Measurements from ENCODE around the gene NNMT. TPM values are rescaled to one million over a fixed set of nuclear protein-coding genes. Genes with fewer than 3 reads are reported as not detected.

NNMT gene
- total RNA-seq, 1 experiment from 2014 or later, result 2.4 TPM

GRCh38 chr11:114309517-114309916 is 13.3 kb downstream of the NNMT start:
- Mint-ChIP-seq H3K27ac (ENCODE audit: unreplicated experiment) (no peak overlapping the region), H3K27me3 (ENCODE audit: insufficient read depth, unreplicated experiment) (peaks cover 3% of the 10 kb centered on the region), H3K9me3 (ENCODE audit: unreplicated experiment) (no peaks in the 10 kb centered on the region), H3K36me3 (ENCODE audit: insufficient read depth, unreplicated experiment) (no peaks in the 10 kb centered on the region), H3K4me1 (ENCODE audit: low read depth, unreplicated experiment) (peaks cover 9% of the 10 kb centered on the region), H3K4me3 (ENCODE audit: unreplicated experiment) (no peak overlapping the region)
- ChIA-PET POLR2A (no interaction called here), CTCF (no interaction called here)
- DNase-seq, result no peak
- TF ChIP-seq, protein P1, sequence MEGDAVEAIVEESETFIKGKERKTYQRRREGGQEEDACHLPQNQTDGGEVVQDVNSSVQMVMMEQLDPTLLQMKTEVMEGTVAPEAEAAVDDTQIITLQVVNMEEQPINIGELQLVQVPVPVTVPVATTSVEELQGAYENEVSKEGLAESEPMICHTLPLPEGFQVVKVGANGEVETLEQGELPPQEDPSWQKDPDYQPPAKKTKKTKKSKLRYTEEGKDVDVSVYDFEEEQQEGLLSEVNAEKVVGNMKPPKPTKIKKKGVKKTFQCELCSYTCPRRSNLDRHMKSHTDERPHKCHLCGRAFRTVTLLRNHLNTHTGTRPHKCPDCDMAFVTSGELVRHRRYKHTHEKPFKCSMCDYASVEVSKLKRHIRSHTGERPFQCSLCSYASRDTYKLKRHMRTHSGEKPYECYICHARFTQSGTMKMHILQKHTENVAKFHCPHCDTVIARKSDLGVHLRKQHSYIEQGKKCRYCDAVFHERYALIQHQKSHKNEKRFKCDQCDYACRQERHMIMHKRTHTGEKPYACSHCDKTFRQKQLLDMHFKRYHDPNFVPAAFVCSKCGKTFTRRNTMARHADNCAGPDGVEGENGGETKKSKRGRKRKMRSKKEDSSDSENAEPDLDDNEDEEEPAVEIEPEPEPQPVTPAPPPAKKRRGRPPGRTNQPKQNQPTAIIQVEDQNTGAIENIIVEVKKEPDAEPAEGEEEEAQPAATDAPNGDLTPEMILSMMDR (IDR thresholded peaks at IDR 0.05; ENCODE audit: insufficient read depth in 1 of 2, low read depth in 1 of 2, low read length in 1 of 2, severe bottlenecking in 1 of 2, unreplicated experiment in 1 of 2), result no peak
- Histone ChIP-seq H3K9me3 (peaks cover 6% of the 10 kb centered on the region; the same call in 1 of the 2 replicates), H3K4me1 (peaks cover under 1% of the 10 kb centered on the region), H3K36me3 (ENCODE audit: control insufficient read depth, insufficient read depth, low read length) (no peaks in the 10 kb centered on the region), H3K4me3 (ENCODE audit: low read depth, low read length) (no peak overlapping the region), H3K27me3 (replicated peaks; ENCODE audit: control insufficient read depth, insufficient read depth, low read length) (no peaks in the 10 kb centered on the region)
- BruUV-seq (replicated peaks), result no TSS peak
- intact Hi-C loops (cut with micrococcal nuclease; ENCODE audit: unreplicated experiment), result no loop called here

GRCh38 chr11:114310095-114310494 is 13.9 kb downstream of the NNMT start:
- no peak overlapping the region for H3K4me3 ChIP-seq (ENCODE audit: low read depth, low read length)
- intact Hi-C loops (cut with micrococcal nuclease; ENCODE audit: unreplicated experiment), result no loop called here
- TF ChIP-seq, protein P1 (IDR thresholded peaks at IDR 0.05; ENCODE audit: insufficient read depth in 1 of 2, low read depth in 1 of 2, low read length in 1 of 2, severe bottlenecking in 1 of 2, unreplicated experiment in 1 of 2), result no peak
- no peaks in the 10 kb centered on the region for H3K27me3 ChIP-seq (replicated peaks; ENCODE audit: control insufficient read depth, insufficient read depth, low read length)
- H3K4me3 Mint-ChIP-seq (ENCODE audit: unreplicated experiment), result no peak overlapping the region
- peaks cover 8% of the 10 kb centered on the region for H3K4me1 Mint-ChIP-seq (ENCODE audit: low read depth, unreplicated experiment)
- no peaks in the 10 kb centered on the region for H3K36me3 Mint-ChIP-seq (ENCODE audit: insufficient read depth, unreplicated experiment)
- H3K27ac Mint-ChIP-seq (ENCODE audit: unreplicated experiment), result no peak overlapping the region
- ChIA-PET CTCF (no interaction called here), POLR2A (no interaction called here)
- no peak for DNase-seq
- BruUV-seq (replicated peaks), result no TSS peak
- H3K36me3 ChIP-seq (ENCODE audit: control insufficient read depth, insufficient read depth, low read length), result no peaks in the 10 kb centered on the region
- H3K9me3 ChIP-seq, result peaks cover 6% of the 10 kb centered on the region; the same call in 1 of the 2 replicates
- H3K9me3 Mint-ChIP-seq (ENCODE audit: unreplicated experiment), result no peaks in the 10 kb centered on the region
- H3K27me3 Mint-ChIP-seq (ENCODE audit: insufficient read depth, unreplicated experiment), result peaks cover 3% of the 10 kb centered on the region
- no peaks in the 10 kb centered on the region; the same call in 1 of the 2 replicates for H3K4me1 ChIP-seq

DNA sequence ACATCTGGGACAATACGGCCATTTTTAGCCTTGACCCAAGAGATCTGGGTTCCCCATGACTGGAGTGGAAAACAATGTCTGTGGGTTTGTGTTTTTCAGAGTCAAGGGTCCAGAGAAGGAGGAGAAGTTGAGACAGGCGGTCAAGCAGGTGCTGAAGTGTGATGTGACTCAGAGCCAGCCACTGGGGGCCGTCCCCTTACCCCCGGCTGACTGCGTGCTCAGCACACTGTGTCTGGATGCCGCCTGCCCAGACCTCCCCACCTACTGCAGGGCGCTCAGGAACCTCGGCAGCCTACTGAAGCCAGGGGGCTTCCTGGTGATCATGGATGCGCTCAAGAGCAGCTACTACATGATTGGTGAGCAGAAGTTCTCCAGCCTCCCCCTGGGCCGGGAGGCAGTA is 15.7 kb downstream of the NNMT start:
- no peaks in the 10 kb centered on the region for H3K36me3 Mint-ChIP-seq (ENCODE audit: insufficient read depth, unreplicated experiment)
- BruUV-seq (replicated peaks), result no TSS peak
- Histone ChIP-seq H3K4me1 (peaks cover 15% of the 10 kb centered on the region), H3K4me3 (ENCODE audit: low read depth, low read length) (no peak overlapping the region), H3K27me3 (replicated peaks; ENCODE audit: control insufficient read depth, insufficient read depth, low read length) (no peaks in the 10 kb centered on the region), H3K9me3 (peaks cover 6% of the 10 kb centered on the region; the same call in 1 of the 2 replicates), H3K36me3 (ENCODE audit: control insufficient read depth, insufficient read depth, low read length) (no peaks in the 10 kb centered on the region)
- peaks cover 3% of the 10 kb centered on the region for H3K27me3 Mint-ChIP-seq (ENCODE audit: insufficient read depth, unreplicated experiment)
- peaks cover 23% of the 10 kb centered on the region for H3K4me1 Mint-ChIP-seq (ENCODE audit: low read depth, unreplicated experiment)
- ChIA-PET POLR2A (no interaction called here), CTCF (no interaction called here)
- no peak for DNase-seq
- TF ChIP-seq, protein P1 (IDR thresholded peaks at IDR 0.05; ENCODE audit: insufficient read depth in 1 of 2, low read depth in 1 of 2, low read length in 1 of 2, severe bottlenecking in 1 of 2, unreplicated experiment in 1 of 2), result no peak
- H3K27ac Mint-ChIP-seq (ENCODE audit: unreplicated experiment), result no peak overlapping the region
- no peaks in the 10 kb centered on the region for H3K9me3 Mint-ChIP-seq (ENCODE audit: unreplicated experiment)
- intact Hi-C loops (cut with micrococcal nuclease; ENCODE audit: unreplicated experiment), result no loop called here
- H3K4me3 Mint-ChIP-seq (ENCODE audit: unreplicated experiment), result no peak overlapping the region
